Thyroid gland (tissue), 4 donors: ENCODE results near the gene JAKMIP1. TPM values are rescaled to one million over a fixed set of nuclear protein-coding genes. Genes with fewer than 3 reads are reported as not detected.

Experiments used
- DNase-seq, 2 donors: peaks; one replicate each; pipeline ENCODE4 v3.0.0-alpha.2; 2019
- H3K27ac ChIP-seq, 3 donors: fragments of 200-600 bp; sonication (generic); 1 replicate in 2 of 3; 2 replicates in 1 of 3; pipeline ENCODE4 v1.5.1; 2016 to 2019; ENCODE audit warnings: mild to moderate bottlenecking in 1 of 3, moderate library complexity in 1 of 3
- H3K27me3 ChIP-seq: fragments of 200-600 bp; sonication (generic); one replicate; pipeline ENCODE4 v1.5.1; 2019
- H3K36me3 ChIP-seq, 2 donors: fragments of 200-600 bp; sonication (generic); one replicate each; pipeline ENCODE4 v1.5.1; 2016 to 2019
- H3K4me1 ChIP-seq, 2 donors: fragments of 200-600 bp; sonication (generic); one replicate each; pipeline ENCODE4 v1.5.1; 2017 to 2019
- H3K4me3 ChIP-seq, 3 donors: fragments of 200-600 bp; sonication (generic); replicated peaks in 1 of 3; 1 replicate in 2 of 3; 2 replicates in 1 of 3; pipeline ENCODE4 v1.5.1; 2016; ENCODE audit warnings: mild to moderate bottlenecking in 1 of 3
- H3K9me3 ChIP-seq: fragments of 200-600 bp; sonication (generic); one replicate; pipeline ENCODE4 v1.5.1; 2017
- CTCF ChIP-seq, 6 experiments: fragments of 200-600 bp in 3 of 6; fragments of 450-650 bp in 3 of 6; sonication (generic) in 3 of 6; IDR thresholded peaks; one replicate each; pipeline ENCODE4 v1.5.1; 2016 to 2019; ENCODE audit warnings: antibody characterized with exemption in 6 of 6, mild to moderate bottlenecking in 2 of 6, inconsistent platforms in 1 of 6, moderate library complexity in 1 of 6
- POLR2A ChIP-seq, 2 donors: fragments of 450-650 bp; IDR thresholded peaks; one replicate each; pipeline ENCODE4 v1.6.1; 2017; ENCODE audit warnings: antibody characterized with exemption in 2 of 2, mild to moderate bottlenecking in 2 of 2, moderate library complexity in 1 of 2
- WGBS, 2 donors: methylation state at CpG; one replicate each; pipeline ENCODE4 v1.1.5; 2017; 5-methylcytosine and 5-hydroxymethylcytosine counted together
- intact Hi-C: fragments of 100-400 bp; cut with DNase I; formaldehyde crosslinking; loops from one replicate; pipeline ENCODE4 v1.15.1; 2023
- total RNA-seq, 4 donors: library from RNA; depleted of rRNA; stranded (reverse); fragments of >200 nt; gene quantifications; one replicate each; pipeline ENCODE4 v1.2.3, GENCODE V29; 2016

The JAKMIP1 gene
- total RNA-seq, 4 donors from 2014 or later: 0.67 to 1.9 (median 1.1) TPM

- WGBS, 2 donors: 92 to 97% methylated on average over 12 of the region's 12 CpGs
- TF ChIP-seq POLR2A (IDR thresholded peaks at IDR 0.05) (no peak), CTCF (IDR thresholded peaks at IDR 0.05) (no peak)
- Histone ChIP-seq H3K4me3 (no peak overlapping the region), H3K36me3 (no peaks in the 10 kb centered on the region), H3K4me1 (peaks cover 0 to 5% of the 10 kb centered on the region in 2 donors), H3K27ac (no peak overlapping the region), H3K9me3 (no peaks in the 10 kb centered on the region), H3K27me3 (no peaks in the 10 kb centered on the region)
- intact Hi-C loops: no loop called here
- no peak for DNase-seq
Measured at GRCh38 chr4:6058531-6059374, 141.6 kb downstream of the JAKMIP1 start.

- DNase-seq: no peak
- TF ChIP-seq CTCF (IDR thresholded peaks at IDR 0.05) (no peak), POLR2A (IDR thresholded peaks at IDR 0.05) (no peak)
- no peaks in the 10 kb centered on the region for H3K36me3 ChIP-seq
- H3K27ac ChIP-seq: no peak overlapping the region
- no peaks in the 10 kb centered on the region for H3K27me3 ChIP-seq
- no peaks in the 10 kb centered on the region for H3K9me3 ChIP-seq
- intact Hi-C loops: no loop called here
- H3K4me3 ChIP-seq: no peak overlapping the region
- 89 to 91% methylated on average over 15 of the region's 15 CpGs for WGBS, 2 donors
- peaks cover 0 to 16% of the 10 kb centered on the region in 2 donors for H3K4me1 ChIP-seq
Measured at GRCh38 chr4:6056976-6057766, 143.2 kb downstream of the JAKMIP1 start.

GRCh38 chr4:6055436-6055835 is 144.9 kb downstream of the JAKMIP1 start:
- H3K4me1 ChIP-seq: peaks cover 0 to 16% of the 10 kb centered on the region in 2 donors
- 95 to 98% methylated on average over 4 of the region's 4 CpGs for WGBS, 2 donors
- no peaks in the 10 kb centered on the region for H3K27me3 ChIP-seq
- no peaks in the 10 kb centered on the region for H3K9me3 ChIP-seq
- H3K4me3 ChIP-seq: no peak overlapping the region
- TF ChIP-seq POLR2A (IDR thresholded peaks at IDR 0.05): no peak
- TF ChIP-seq CTCF (IDR thresholded peaks at IDR 0.05): no peak
- DNase-seq: no peak
- intact Hi-C loops: no loop called here
- H3K36me3 ChIP-seq: no peaks in the 10 kb centered on the region
- H3K27ac ChIP-seq: no peak overlapping the region

- WGBS, 2 donors: 96 to 97% methylated on average over 4 of the region's 4 CpGs
- H3K4me1 ChIP-seq: peaks cover 0 to 16% of the 10 kb centered on the region in 2 donors
- TF ChIP-seq POLR2A (IDR thresholded peaks at IDR 0.05): no peak
- TF ChIP-seq CTCF (IDR thresholded peaks at IDR 0.05): no peak
- H3K4me3 ChIP-seq: no peak overlapping the region
- H3K27me3 ChIP-seq: no peaks in the 10 kb centered on the region
- intact Hi-C loops: no loop called here
- no peaks in the 10 kb centered on the region for H3K36me3 ChIP-seq
- H3K27ac ChIP-seq: no peak overlapping the region
- no peaks in the 10 kb centered on the region for H3K9me3 ChIP-seq
- DNase-seq: no peak
Measured at GRCh38 chr4:6055030-6055429, 145.3 kb downstream of the JAKMIP1 start.
